Pons (tissue), 1 donor: ENCODE data around the gene OR2A2.
A peak's percentile ranks its signal among the peaks of the same experiment; 100 is the strongest.
"Not testable (repeated sequence)": the region's sequence is repeated elsewhere in the genome, so short reads cannot be mapped to it uniquely, and the experiment has no call there.

Experiments used
- DNase-seq: peaks from one replicate; pipeline ENCODE4 v3.0.0-alpha.2; 2016; ENCODE audit warnings: low spot score

Gene OR2A2

GRCh38 chr7:144109283-144109682 is at the start of gene OR2A2:
OR2A2 (plus strand) TSS chr7:144109583; CDS start chr7:144109583, 0 bp downstream.
- DNase-seq: no peak

DNA sequence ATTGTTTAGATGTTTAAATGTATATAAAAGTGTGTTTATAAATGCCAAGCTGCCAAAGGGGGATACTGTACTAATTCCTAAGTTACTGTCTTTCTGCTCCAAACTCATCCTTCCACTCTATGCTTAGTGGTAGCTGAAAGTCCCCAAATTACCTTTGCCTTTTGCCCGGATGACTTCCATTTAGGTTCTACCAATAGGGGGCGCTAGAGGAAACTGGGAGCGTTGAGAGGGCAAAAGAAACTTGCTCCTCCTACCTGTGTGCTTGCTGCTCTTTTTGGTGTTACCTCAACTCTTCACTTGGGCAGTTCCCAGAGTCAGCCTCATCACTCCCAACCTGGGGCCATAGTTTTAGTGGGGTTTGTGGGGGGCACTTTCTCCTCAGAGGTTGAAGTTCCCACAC is 45.7 kb upstream of the OR2A2 start:
- no peak for DNase-seq

DNA sequence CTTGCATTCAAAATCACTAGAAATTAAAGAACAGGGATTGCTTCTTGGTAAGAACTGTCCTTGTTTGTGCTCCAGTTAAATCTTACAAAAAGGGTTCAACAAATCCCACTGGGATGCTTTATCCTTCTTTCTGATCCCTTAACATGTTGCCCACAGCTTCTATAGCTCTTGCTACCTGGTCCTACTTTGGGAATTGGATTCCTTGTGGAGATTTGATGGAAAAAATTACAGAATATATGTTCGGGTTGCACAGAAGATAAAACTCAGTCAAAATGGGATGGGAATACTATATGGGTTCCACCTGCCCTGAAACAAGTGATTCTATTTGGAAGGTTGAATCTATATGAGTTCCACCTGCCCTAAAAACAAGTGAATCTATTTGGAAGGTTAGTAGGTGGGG is 39.9 kb upstream of the OR2A2 start, which contains the start of gene OR2A25:
OR2A25 (plus strand) TSS at position 301 of the 400 bp plus-strand sequence. CDS start 4,409 bp downstream, outside the sequence.
- no peak for DNase-seq

GRCh38 chr7:144069953-144070352 is 39.4 kb upstream of the OR2A2 start:
- DNase-seq: no peak

DNA sequence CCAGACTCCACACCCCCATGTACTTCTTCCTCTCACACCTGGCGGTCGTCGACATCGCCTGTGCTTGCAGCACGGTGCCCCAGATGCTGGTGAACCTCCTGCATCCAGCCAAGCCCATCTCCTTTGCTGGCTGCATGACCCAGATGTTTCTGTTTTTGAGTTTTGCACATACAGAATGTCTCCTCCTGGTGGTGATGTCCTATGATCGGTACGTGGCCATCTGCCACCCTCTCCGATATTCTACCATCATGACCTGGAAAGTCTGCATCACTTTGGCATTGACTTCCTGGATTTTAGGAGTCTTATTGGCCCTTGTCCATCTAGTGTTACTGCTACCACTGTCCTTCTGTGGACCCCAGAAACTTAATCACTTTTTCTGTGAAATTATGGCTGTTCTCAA is 35.0 kb upstream of the OR2A2 start:
- DNase-seq: no peak

DNA sequence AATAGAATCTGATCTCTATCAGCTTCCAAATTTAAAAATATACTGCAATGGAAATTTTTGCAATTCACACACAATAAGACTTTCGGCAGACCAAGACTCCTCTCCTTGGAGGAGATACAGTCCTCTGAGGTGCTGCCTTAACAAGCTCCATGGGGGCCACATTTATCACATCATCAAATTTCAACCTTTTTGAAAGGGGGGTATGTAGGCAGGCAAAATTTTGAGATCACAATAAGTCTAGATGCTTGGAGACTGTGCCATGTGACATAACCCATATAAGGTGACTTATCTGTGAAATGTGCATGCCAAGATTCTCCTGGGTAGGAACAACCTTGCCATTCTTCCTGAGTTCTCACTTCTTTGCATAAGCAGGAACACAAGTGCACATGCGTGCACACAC is 23.4 kb upstream of the OR2A2 start, which contains the start of gene OR2A12:
OR2A12 (plus strand) TSS at position 301 of the 400 bp plus-strand sequence. CDS start 8,830 bp downstream, outside the sequence.
- no peak for DNase-seq

DNA sequence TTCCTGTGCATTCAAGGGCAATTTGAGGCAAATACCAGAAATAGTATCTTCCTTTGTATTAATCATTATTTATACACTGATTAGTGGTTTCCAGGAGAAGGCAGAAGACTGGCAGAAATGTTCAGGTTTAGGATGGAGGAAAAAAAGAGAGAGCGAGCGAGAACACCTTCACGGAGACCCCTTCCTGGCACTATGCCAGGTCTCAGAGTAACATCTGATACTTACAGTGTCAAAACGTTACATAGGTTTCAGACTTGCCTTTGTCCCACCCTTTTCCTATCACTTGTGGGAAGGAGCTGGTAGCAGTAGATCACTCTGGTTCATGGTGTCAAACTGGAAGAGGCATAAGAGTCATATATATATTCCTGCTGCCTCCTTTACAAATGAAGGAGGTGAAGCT is 22.7 kb upstream of the OR2A2 start:
- no peak for DNase-seq

GRCh38 chr7:144087230-144087629 is 22.2 kb upstream of the OR2A2 start:
- no peak for DNase-seq

DNA sequence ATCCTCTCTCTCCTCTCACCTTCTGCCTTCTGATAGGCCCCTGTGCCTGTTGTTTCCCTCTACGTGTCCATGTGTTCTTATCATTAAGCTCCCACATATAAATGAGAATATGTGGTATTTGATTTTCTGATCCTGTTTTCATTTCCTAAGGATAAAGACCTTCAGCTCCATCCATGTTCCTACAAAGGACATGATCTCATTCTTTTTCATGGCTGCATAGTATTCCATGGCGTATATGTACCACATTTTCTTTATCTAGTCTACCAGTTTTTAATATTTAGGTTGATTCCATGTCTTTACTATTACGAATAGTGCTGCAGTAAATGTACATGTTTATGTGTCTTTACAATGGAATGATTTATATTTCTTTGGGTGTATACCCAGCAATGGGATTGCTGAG is 18.7 kb upstream of the OR2A2 start:
- no peak for DNase-seq

GRCh38 chr7:144098776-144099175 is 10.6 kb upstream of the OR2A2 start:
- no peak for DNase-seq

GRCh38 chr7:144100607-144101006 is 8.8 kb upstream of the OR2A2 start:
- no peak for DNase-seq

DNA sequence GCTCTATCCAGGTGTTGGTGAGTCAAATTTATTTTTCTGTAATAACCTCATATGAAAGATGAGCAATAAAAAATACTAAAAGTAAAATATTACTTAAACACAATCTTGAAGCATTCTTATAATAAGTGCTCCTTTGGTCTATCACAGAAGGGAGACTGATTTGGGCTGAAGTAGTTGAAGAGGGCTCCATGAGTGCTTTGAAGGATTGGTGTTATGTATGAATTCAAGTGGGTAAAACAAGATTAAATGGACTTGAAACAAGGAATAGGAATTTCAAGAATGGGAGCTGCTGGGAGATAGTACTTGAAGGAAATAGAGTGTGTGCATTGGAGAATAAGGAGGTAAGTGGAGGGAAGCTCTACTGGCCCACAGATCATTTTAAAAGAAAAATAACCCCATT is 7.3 kb upstream of the OR2A2 start:
- DNase-seq: no peak

GRCh38 chr7:144105211-144105610 is 4.2 kb upstream of the OR2A2 start:
- no peak for DNase-seq

DNA sequence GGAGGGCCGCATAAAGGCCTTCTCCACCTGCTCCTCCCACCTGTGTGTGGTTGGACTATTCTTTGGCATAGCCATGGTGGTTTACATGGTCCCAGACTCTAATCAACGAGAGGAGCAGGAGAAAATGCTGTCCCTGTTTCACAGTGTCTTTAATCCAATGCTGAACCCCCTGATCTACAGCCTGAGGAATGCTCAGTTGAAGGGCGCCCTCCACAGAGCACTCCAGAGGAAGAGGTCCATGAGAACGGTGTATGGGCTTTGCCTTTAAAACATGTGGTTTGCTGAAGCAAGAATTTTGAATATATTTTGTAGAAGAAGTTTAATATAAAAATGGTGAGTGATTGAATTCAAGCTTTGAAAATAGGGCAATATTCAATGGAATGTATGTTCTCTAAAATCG is 889 bp downstream of the OR2A2 start:
- DNase-seq: no peak

DNA sequence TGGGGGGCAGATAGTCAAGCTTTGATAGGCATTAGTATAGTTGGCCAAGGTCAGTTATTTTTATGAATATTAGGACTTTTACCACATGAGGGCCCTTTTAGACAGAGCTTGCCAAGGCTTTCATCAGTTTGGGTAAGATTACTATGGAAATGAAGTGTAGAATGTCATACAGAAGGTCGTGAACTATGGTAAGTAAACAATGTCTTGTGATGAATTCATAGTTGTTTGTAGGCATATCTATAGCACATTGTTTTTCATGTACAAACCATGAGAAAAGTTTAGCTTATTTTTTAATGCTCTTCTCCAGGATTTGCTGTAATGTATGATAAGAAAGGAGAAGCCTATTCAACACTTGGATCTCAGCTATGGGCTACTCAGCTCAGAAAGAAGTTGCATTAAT is 4.3 kb downstream of the OR2A2 start:
- no peak for DNase-seq

DNA sequence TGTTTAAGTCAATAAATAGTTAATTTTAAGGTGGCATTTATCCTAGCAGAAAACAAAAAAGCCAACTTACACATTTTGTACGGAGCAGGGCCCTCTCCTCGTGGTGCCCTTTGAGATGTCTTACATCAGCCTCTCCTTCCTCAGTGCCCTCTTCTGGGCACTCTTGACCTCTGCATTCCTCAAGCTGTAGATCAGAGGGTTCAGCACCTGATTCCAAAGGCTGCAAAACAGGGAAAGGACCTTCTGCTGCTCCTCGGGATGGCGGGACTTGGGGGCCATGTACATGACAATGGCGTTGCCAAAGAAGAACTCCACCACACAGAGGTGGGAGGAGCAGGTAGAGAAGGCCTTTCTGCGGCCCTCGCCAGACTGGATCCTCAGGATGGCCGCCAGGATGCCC is 9.0 kb downstream of the OR2A2 start:
- DNase-seq: no peak

DNA sequence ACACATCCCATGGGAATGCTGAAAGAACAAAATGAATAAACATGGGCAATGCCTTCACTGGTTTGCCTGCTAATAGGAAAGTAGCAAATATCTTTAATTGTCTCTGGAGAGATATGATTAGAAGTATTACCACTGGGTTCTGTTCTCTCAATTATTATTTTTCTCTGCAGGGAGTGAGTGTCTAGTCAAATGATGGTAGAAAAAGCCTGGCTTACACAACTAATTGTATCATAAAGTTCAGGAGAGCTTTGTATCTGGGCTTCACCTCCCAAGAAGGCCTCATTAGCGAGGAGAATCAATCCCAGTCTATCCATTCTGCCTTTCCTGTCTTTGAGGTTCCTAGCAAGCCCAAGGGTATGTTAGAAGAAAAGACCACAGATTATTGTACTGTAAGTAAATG is 13.5 kb downstream of the OR2A2 start, which contains the start of gene OR2A14:
OR2A14 (plus strand) TSS at position 301 of the 400 bp plus-strand sequence. CDS start 5,937 bp downstream, outside the sequence.
- DNase-seq: no peak

- DNase-seq: peak; percentile 33
Observed at GRCh38 chr7:144127714-144128334, 18.4 kb downstream of the OR2A2 start.

DNA sequence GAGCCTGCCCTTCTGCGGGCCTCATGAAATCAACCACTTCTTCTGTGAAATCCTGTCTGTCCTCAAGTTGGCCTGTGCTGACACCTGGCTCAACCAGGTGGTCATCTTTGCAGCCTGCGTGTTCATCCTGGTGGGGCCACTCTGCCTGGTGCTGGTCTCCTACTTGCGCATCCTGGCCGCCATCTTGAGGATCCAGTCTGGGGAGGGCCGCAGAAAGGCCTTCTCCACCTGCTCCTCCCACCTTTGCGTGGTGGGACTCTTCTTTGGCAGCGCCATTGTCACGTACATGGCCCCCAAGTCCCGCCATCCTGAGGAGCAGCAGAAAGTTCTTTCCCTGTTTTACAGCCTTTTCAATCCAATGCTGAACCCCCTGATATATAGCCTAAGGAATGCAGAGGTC is 20.2 kb downstream of the OR2A2 start:
- DNase-seq: not testable (repeated sequence)

- DNase-seq: no peak
Observed at GRCh38 chr7:144130730-144131129, 21.3 kb downstream of the OR2A2 start.

GRCh38 chr7:144132262-144132661 is 22.9 kb downstream of the OR2A2 start:
- no peak for DNase-seq

GRCh38 chr7:144133307-144133706 is 23.9 kb downstream of the OR2A2 start:
- DNase-seq: no peak

DNA sequence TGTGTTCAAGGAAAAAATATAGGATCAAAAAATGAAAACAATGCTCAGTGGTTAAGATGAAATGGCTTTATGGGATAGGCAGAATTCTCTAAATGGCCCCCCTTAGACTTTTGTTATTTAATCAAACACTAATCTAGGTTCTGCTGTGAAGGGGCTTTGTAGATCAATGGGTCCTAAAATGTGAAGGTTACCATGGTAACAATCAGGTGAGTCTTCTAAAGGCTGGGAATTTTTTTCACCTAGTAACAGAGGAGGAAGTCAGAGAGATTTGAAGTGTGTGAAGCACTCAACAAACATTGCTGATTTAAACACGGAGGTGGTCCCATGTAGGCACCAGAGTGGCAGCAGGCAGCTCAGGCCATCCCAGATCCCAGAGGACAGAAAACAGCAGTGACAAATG is 24.7 kb downstream of the OR2A2 start:
- no peak for DNase-seq

DNA sequence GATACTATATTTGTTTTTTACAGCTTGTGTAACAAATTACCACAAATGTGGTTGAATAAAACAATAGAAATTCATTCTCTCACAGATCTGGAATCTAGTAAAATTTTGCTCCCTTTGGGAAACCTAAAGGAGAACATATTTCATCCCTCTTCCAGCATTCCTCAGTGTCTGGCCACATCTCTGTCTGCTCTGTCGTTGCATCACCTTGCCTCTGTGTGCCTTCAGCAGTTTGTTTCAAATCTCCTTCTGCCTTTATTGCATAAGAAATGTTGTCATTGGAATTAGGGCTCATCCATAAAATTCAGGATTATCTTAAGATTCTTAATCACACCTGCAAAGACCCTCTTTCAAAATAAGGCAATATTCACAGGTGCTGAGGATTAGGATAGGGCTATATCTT is 28.1 kb downstream of the OR2A2 start:
- no peak for DNase-seq
